ENCODE measurements around the gene ESYT1. TPM values are rescaled to one million over a fixed set of nuclear protein-coding genes. Genes with fewer than 3 reads are reported as not detected.

The ESYT1 gene
- total and polyA plus RNA-seq, 2 donors (not counting 3 experiments of a cell fraction or from before 2014, with no cell fraction given) = 161 to 234 TPM

DNA sequence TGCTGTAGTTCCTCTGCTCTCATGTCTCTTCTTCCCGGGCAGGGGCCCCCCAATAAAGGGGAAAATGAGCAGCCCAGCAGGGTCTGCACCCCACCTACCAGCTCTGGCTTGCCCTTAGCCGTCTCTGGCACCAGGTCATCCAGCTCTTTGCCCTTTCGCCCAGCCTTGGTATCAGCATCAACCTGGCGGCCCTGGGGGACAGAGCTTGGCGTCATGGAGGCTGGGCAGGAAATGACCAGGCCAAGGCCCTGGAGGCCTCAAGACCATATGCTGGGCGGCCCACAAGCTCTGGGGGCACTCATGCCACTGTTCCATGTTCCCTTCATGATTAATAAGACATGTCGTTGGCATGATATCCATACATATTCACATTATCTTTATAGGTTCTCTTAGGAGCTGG is 44.8 kb downstream of the ESYT1 start:
- TF ChIP-seq POLR2AphosphoS5 (IDR thresholded peaks at IDR 0.05; ENCODE audit: insufficient read depth, low read depth, low read length) (no peak), MYC (IDR thresholded peaks at IDR 0.05; ENCODE audit: low read depth, low read length) (no peak), GATA2 (IDR thresholded peaks at IDR 0.05; ENCODE audit: insufficient read depth, insufficient read length, low read depth, low read length) (no peak)
- Histone ChIP-seq H4K20me1 (replicated peaks; ENCODE audit: control insufficient read depth, extremely low read depth, insufficient read depth, low read length) (no peaks in the 10 kb centered on the region), H3K4me1 (ENCODE audit: control insufficient read depth, extremely low read depth, insufficient read depth, low read length) (peaks cover 7% of the 10 kb centered on the region), H3K36me3 (ENCODE audit: control insufficient read depth in 2 of 2, extremely low read depth in 1 of 2, insufficient read depth in 2 of 2, low read length in 2 of 2) (peaks cover 18 to 53% of the 10 kb centered on the region in 2 experiments), H3K27ac (ENCODE audit: insufficient read depth, low read depth, low read length) (no peak overlapping the region), H3K9ac (replicated peaks; ENCODE audit: extremely low read depth, insufficient read depth, low read length) (no peak overlapping the region), H3K9me1 (replicated peaks; ENCODE audit: control insufficient read depth, extremely low read depth, insufficient read depth, low read length) (no peaks in the 10 kb centered on the region), H3K9me3 (replicated peaks; ENCODE audit: control insufficient read depth, insufficient read depth, low read length) (no peaks in the 10 kb centered on the region), H2AFZ (ENCODE audit: low read depth, low read length) (no peak overlapping the region), H3K27me3 (ENCODE audit: control insufficient read depth in 2 of 2, insufficient read depth in 2 of 2, low read length in 2 of 2) (no peaks in the 10 kb centered on the region), H3K4me2 (ENCODE audit: insufficient read depth, low read length) (no peak overlapping the region), H3K4me3 (replicated peaks in 1 of 3; ENCODE audit: insufficient read depth in 1 of 3, low read depth in 1 of 3, low read length in 3 of 3) (no peak overlapping the region), H3K79me2 (ENCODE audit: control insufficient read depth, insufficient read depth, low read length) (no peaks in the 10 kb centered on the region)
- CTCF ChIA-PET = interaction anchor here (1.0 to 1.6 kb wide), 2 partner anchors 17 to 53 kb away, joined by 3 to 7 read pairs; partner anchors contain the start of gene SMARCC2
- POLR2A ChIA-PET = no interaction called here
- DNase-seq (ENCODE audit: low read depth, low spot score) (no peak), FAIRE-seq (no peak)
- no TSS peak for BruUV-seq (replicated peaks)
- dilution Hi-C loops (cut with MboI; ENCODE audit: extremely low pct_ligation_motif_present, low sequenced_read_pairs) (no loop called here), intact Hi-C loops (cut with micrococcal nuclease) (no loop called here)

DNA sequence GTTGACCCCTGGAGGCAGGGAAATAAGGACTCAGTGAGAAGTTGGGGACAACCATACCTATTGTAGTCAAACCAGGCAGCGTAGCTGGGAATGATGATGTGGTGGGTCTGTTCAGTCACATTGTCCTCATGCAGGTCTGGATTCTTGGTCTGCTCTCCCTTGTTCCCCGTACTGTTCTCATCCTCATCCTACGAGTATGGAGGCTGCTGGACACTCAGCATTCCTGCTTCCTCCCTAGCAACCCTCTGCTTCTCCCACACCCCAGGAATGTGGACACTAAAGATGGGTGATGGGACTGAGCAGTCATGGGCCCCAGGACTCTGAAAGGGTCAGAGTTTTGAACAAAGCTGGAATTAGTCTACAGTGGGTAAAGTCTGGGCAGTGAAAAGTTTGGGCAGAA is 50.3 kb downstream of the ESYT1 start:
- H3K4me1 ChIP-seq (ENCODE audit: control insufficient read depth, extremely low read depth, insufficient read depth, low read length) = no peaks in the 10 kb centered on the region
- FAIRE-seq (no peak), DNase-seq (ENCODE audit: low read depth, low spot score) (no peak)
- H3K9me1 ChIP-seq (replicated peaks; ENCODE audit: control insufficient read depth, extremely low read depth, insufficient read depth, low read length) = no peaks in the 10 kb centered on the region
- H3K4me2 ChIP-seq (ENCODE audit: insufficient read depth, low read length) = no peak overlapping the region
- no peaks in the 10 kb centered on the region for H3K79me2 ChIP-seq (ENCODE audit: control insufficient read depth, insufficient read depth, low read length)
- no peaks in the 10 kb centered on the region for H3K27me3 ChIP-seq (ENCODE audit: control insufficient read depth in 2 of 2, insufficient read depth in 2 of 2, low read length in 2 of 2)
- dilution Hi-C loops (cut with MboI; ENCODE audit: extremely low pct_ligation_motif_present, low sequenced_read_pairs) = no loop called here
- intact Hi-C loops (cut with micrococcal nuclease) = no loop called here
- no peak overlapping the region for H3K27ac ChIP-seq (ENCODE audit: insufficient read depth, low read depth, low read length)
- ChIA-PET CTCF (interaction anchor here (3.2 kb wide), 1 partner anchor 11 kb away, joined by 15 read pairs; the partner anchor contains the start of gene SMARCC2), POLR2A (no interaction called here)
- no peak overlapping the region for H2AFZ ChIP-seq (ENCODE audit: low read depth, low read length)
- peaks cover 29 to 49% of the 10 kb centered on the region in 2 experiments for H3K36me3 ChIP-seq (ENCODE audit: control insufficient read depth in 2 of 2, extremely low read depth in 1 of 2, insufficient read depth in 2 of 2, low read length in 2 of 2)
- no peaks in the 10 kb centered on the region for H3K9me3 ChIP-seq (replicated peaks; ENCODE audit: control insufficient read depth, insufficient read depth, low read length)
- no peak overlapping the region for H3K4me3 ChIP-seq (replicated peaks in 1 of 3; ENCODE audit: insufficient read depth in 1 of 3, low read depth in 1 of 3, low read length in 3 of 3)
- no TSS peak for BruUV-seq (replicated peaks)
- H4K20me1 ChIP-seq (replicated peaks; ENCODE audit: control insufficient read depth, extremely low read depth, insufficient read depth, low read length) = no peaks in the 10 kb centered on the region
- H3K9ac ChIP-seq (replicated peaks; ENCODE audit: extremely low read depth, insufficient read depth, low read length) = no peak overlapping the region
- TF ChIP-seq MYC (IDR thresholded peaks at IDR 0.05; ENCODE audit: low read depth, low read length) (no peak), GATA2 (IDR thresholded peaks at IDR 0.05; ENCODE audit: insufficient read depth, insufficient read length, low read depth, low read length) (no peak), EZH2 (IDR thresholded peaks at IDR 0.05; ENCODE audit: borderline replicate concordance, low read depth, low read length, severe bottlenecking) (no peak), JUN (IDR thresholded peaks at IDR 0.05; ENCODE audit: borderline replicate concordance, insufficient read depth, insufficient read length, low read depth) (no peak), POLR2AphosphoS5 (IDR thresholded peaks at IDR 0.05; ENCODE audit: insufficient read depth, low read depth, low read length) (no peak)
- TF ChIP-seq, protein P1, sequence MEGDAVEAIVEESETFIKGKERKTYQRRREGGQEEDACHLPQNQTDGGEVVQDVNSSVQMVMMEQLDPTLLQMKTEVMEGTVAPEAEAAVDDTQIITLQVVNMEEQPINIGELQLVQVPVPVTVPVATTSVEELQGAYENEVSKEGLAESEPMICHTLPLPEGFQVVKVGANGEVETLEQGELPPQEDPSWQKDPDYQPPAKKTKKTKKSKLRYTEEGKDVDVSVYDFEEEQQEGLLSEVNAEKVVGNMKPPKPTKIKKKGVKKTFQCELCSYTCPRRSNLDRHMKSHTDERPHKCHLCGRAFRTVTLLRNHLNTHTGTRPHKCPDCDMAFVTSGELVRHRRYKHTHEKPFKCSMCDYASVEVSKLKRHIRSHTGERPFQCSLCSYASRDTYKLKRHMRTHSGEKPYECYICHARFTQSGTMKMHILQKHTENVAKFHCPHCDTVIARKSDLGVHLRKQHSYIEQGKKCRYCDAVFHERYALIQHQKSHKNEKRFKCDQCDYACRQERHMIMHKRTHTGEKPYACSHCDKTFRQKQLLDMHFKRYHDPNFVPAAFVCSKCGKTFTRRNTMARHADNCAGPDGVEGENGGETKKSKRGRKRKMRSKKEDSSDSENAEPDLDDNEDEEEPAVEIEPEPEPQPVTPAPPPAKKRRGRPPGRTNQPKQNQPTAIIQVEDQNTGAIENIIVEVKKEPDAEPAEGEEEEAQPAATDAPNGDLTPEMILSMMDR (IDR thresholded peaks at IDR 0.05; ENCODE audit: extremely low read depth in 1 of 2, insufficient read depth in 1 of 2, low read depth in 1 of 2, low read length in 2 of 2) = no peak
- TF ChIP-seq, protein P2, sequence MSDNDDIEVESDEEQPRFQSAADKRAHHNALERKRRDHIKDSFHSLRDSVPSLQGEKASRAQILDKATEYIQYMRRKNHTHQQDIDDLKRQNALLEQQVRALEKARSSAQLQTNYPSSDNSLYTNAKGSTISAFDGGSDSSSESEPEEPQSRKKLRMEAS (IDR thresholded peaks at IDR 0.05; ENCODE audit: insufficient read depth, insufficient read length) = no peak
